Sigmoid colon (tissue), 7 donors: ENCODE results near the gene C1QL1. TPM values are rescaled to one million over a fixed set of nuclear protein-coding genes. Genes with fewer than 3 reads are reported as not detected.

Experiments used
- DNase-seq: peaks from one replicate; pipeline ENCODE4 v3.0.0-alpha.2; 2019
- H3K27ac ChIP-seq, 4 donors: fragments of 200-600 bp; sonication (generic); one replicate each; pipeline ENCODE4 v1.5.1; 2016 to 2019; ENCODE audit warnings: mild to moderate bottlenecking in 1 of 4
- H3K27me3 ChIP-seq, 3 donors: fragments of 200-600 bp; sonication (generic); one replicate each; pipeline ENCODE4 v1.5.1; 2019; ENCODE audit warnings: mild to moderate bottlenecking in 1 of 3
- H3K36me3 ChIP-seq, 4 donors: fragments of 200-600 bp; sonication (generic); one replicate each; pipeline ENCODE4 v1.5.1; 2016 to 2019
- H3K4me1 ChIP-seq, 4 donors: fragments of 200-600 bp; sonication (generic); one replicate each; pipeline ENCODE4 v1.5.1; 2017 to 2019
- H3K4me3 ChIP-seq, 4 donors: fragments of 200-600 bp; sonication (generic); one replicate each; pipeline ENCODE4 v1.5.1; 2017 to 2019; ENCODE audit warnings: mild to moderate bottlenecking in 2 of 4, moderate library complexity in 1 of 4
- H3K9me3 ChIP-seq, 4 donors: fragments of 200-600 bp in 3 of 4; sonication (generic) in 3 of 4; one replicate each; pipeline versions ENCODE4 v1.5.1 to v1.6.1; 2013 to 2019
- CTCF ChIP-seq, 4 experiments: fragments of 450-650 bp in 3 of 4; fragments of 200-600 bp in 1 of 4; IDR thresholded peaks; one replicate each; pipeline ENCODE4 v1.5.1; 2016 to 2019; ENCODE audit warnings: antibody characterized with exemption in 4 of 4, mild to moderate bottlenecking in 3 of 4, moderate library complexity in 2 of 4
- EP300 ChIP-seq, 4 donors: sonication (generic); formaldehyde crosslinking; IDR thresholded peaks; one replicate each; pipeline ENCODE4 v1.6.1; 2017; ENCODE audit warnings: antibody characterized with exemption in 4 of 4
- POLR2A ChIP-seq, 2 donors: fragments of 450-650 bp; IDR thresholded peaks; one replicate each; pipeline ENCODE4 v1.6.1; 2016; ENCODE audit warnings: antibody characterized with exemption in 2 of 2, mild to moderate bottlenecking in 2 of 2, moderate library complexity in 2 of 2
- POLR2AphosphoS5 ChIP-seq, 4 donors: sonication (generic); formaldehyde crosslinking; IDR thresholded peaks; one replicate each; pipeline ENCODE4 v1.6.1; 2017; ENCODE audit warnings: antibody characterized with exemption in 4 of 4
- WGBS, 2 donors: extraction: QIAGEN DNeasy Blood & Tissue Kit; methylation state at CpG; one replicate each; pipeline ENCODE4 v1.1.7; 2013; 5-methylcytosine and 5-hydroxymethylcytosine counted together
- intact Hi-C: fragments of 100-400 bp; cut with DNase I; formaldehyde crosslinking; loops from one replicate; pipeline ENCODE4 v1.15.1; 2023
- polyA plus RNA-seq, 3 donors: library from polyadenylated mRNA; stranded (reverse); fragments of 200-250 nt; gene quantifications; one replicate each; pipeline ENCODE4 v1.2.3, GENCODE V29; 2013
- total RNA-seq, 4 donors: library from RNA; depleted of rRNA; stranded (reverse); fragments of >200 nt; gene quantifications; one replicate each; pipeline ENCODE4 v1.1.0, GENCODE V29; 2016
- donor health status: healthy with polysubstance abuse.
- donor health status: Bipolar disorder and iron deficiency.
- donor health status: healthy.

The C1QL1 gene
- total and polyA plus RNA-seq, 7 donors, result 0.41 to 4.3 (median 1.5) TPM; not detected in 1

GRCh38 chr17:44915321-44915726 lies 52.8 kb downstream of the C1QL1 start, which contains the start of gene GFAP:
Gene GFAP, minus strand, starts transcription at chr17:44915500. Its CDS starts 14 bp downstream, at chr17:44915486.
- Histone ChIP-seq H3K4me3 (no peak within 1 kb of the TSS), H3K36me3 (no peaks in the 10 kb centered on the region), H3K27me3 (peaks cover 0 to 3% (median 0%) of the 10 kb centered on the region in 3 donors), H3K9me3 (no peaks in the 10 kb centered on the region), H3K27ac (peak within 1 kb of the TSS; percentile 36 to 80 (median 58)), H3K4me1 (peaks cover 0 to 35% (median 30%) of the 10 kb centered on the region in 4 donors)
- TF ChIP-seq POLR2A (IDR thresholded peaks at IDR 0.05), result no peak
- TF ChIP-seq EP300 (IDR thresholded peaks at IDR 0.05), result no peak
- TF ChIP-seq POLR2AphosphoS5 (IDR thresholded peaks at IDR 0.05), result no peak
- TF ChIP-seq CTCF (IDR thresholded peaks at IDR 0.05), result no peak
- intact Hi-C loops, result loop anchor here (10.0 kb wide), 1 partner anchor 279 kb away; no protein-coding TSS in a partner anchor
- no peak for DNase-seq
- 88 to 89% methylated on average over 17 of the region's 17 CpGs for WGBS, 2 donors

GRCh38 chr17:44914698-44915271 lies 53.3 kb downstream of the C1QL1 start:
- WGBS, 2 donors, result 88 to 90% methylated on average over 19 of the region's 19 CpGs
- Histone ChIP-seq H3K9me3 (no peaks in the 10 kb centered on the region), H3K27ac (no peak overlapping the region), H3K4me3 (no peak overlapping the region), H3K27me3 (peaks cover 0 to 3% (median 0%) of the 10 kb centered on the region in 3 donors), H3K36me3 (no peaks in the 10 kb centered on the region), H3K4me1 (peaks cover 0 to 36% (median 29%) of the 10 kb centered on the region in 4 donors)
- no peak for DNase-seq
- intact Hi-C loops, result loop anchor here (10.0 kb wide), 1 partner anchor 280 kb away; no protein-coding TSS in a partner anchor
- no peak for TF ChIP-seq CTCF (IDR thresholded peaks at IDR 0.05)
- no peak for TF ChIP-seq EP300 (IDR thresholded peaks at IDR 0.05)
- no peak for TF ChIP-seq POLR2A (IDR thresholded peaks at IDR 0.05)
- no peak for TF ChIP-seq POLR2AphosphoS5 (IDR thresholded peaks at IDR 0.05)

GRCh38 chr17:44914148-44914547 lies 54.0 kb downstream of the C1QL1 start:
- Histone ChIP-seq H3K4me1 (peaks cover 0 to 39% (median 29%) of the 10 kb centered on the region in 4 donors), H3K27ac (no peak overlapping the region), H3K36me3 (no peaks in the 10 kb centered on the region), H3K9me3 (no peaks in the 10 kb centered on the region), H3K27me3 (peaks cover 0 to 3% (median 0%) of the 10 kb centered on the region in 3 donors), H3K4me3 (no peak overlapping the region)
- peak; percentile 50 for DNase-seq
- TF ChIP-seq CTCF (IDR thresholded peaks at IDR 0.05), result no peak
- TF ChIP-seq POLR2A (IDR thresholded peaks at IDR 0.05), result no peak
- TF ChIP-seq POLR2AphosphoS5 (IDR thresholded peaks at IDR 0.05), result no peak
- TF ChIP-seq EP300 (IDR thresholded peaks at IDR 0.05), result no peak
- 78 to 79% methylated on average over 4 of the region's 4 CpGs for WGBS, 2 donors
- intact Hi-C loops, result loop anchor here (10.0 kb wide), 1 partner anchor 281 kb away; no protein-coding TSS in a partner anchor

- Histone ChIP-seq H3K4me3 (no peak overlapping the region), H3K4me1 (peaks cover 0 to 39% (median 29%) of the 10 kb centered on the region in 4 donors), H3K27me3 (peaks cover 0 to 3% (median 0%) of the 10 kb centered on the region in 3 donors), H3K36me3 (no peaks in the 10 kb centered on the region), H3K27ac (no peak overlapping the region), H3K9me3 (no peaks in the 10 kb centered on the region)
- peak; percentile 42 for DNase-seq
- no peak for TF ChIP-seq EP300 (IDR thresholded peaks at IDR 0.05)
- TF ChIP-seq POLR2A (IDR thresholded peaks at IDR 0.05), result no peak
- no peak for TF ChIP-seq POLR2AphosphoS5 (IDR thresholded peaks at IDR 0.05)
- no peak for TF ChIP-seq CTCF (IDR thresholded peaks at IDR 0.05)
- intact Hi-C loops, result loop anchor here (10.0 kb wide), 1 partner anchor 281 kb away; no protein-coding TSS in a partner anchor
- 50 to 52% methylated on average over 6 of the region's 6 CpGs for WGBS, 2 donors
Observed at GRCh38 chr17:44913676-44914075, 54.4 kb downstream of the C1QL1 start.
